GM23338 (cell line): Measurements from ENCODE around the gene COL24A1. TPM values are rescaled to one million over a fixed set of nuclear protein-coding genes. Genes with fewer than 3 reads are reported as not detected.

Experiments used
- ATAC-seq: fragments of 200-7000 bp; cut with Tn5 transposase; 3 replicates; pipeline ENCODE4 v1.9.1; 2020
- DNase-seq: peaks from one replicate; pipeline ENCODE4 v3.0.0-alpha.2; 2015; ENCODE audit warnings: low spot score
- H2AFZ ChIP-seq: fragments of 200-600 bp; sonication (generic); 2 replicates; pipeline ENCODE4 v1.8.0; 2016; ENCODE audit warnings: antibody characterized with exemption, mild to moderate bottlenecking, moderate library complexity
- H3F3A ChIP-seq: fragments of 200-600 bp; sonication (generic); replicated peaks from 2 replicates; pipeline ENCODE4 v1.8.0; 2017; ENCODE audit warnings: antibody characterized with exemption, mixed run types, low read depth
- H3K27ac ChIP-seq: fragments of 200-600 bp; sonication (generic); 2 replicates; pipeline ENCODE4 v1.6.1; 2016; ENCODE audit warnings: low read depth
- H3K27me3 ChIP-seq: fragments of 200-600 bp; sonication (generic); 2 replicates; pipeline ENCODE4 v1.8.0; 2016; ENCODE audit warnings: mild to moderate bottlenecking, mixed run types, moderate library complexity; ENCODE audit not compliant: insufficient read depth
- H3K36me3 ChIP-seq: fragments of 200-600 bp; sonication (generic); 2 replicates; pipeline ENCODE4 v1.8.0; 2016; ENCODE audit warnings: mild to moderate bottlenecking; ENCODE audit not compliant: insufficient read depth
- H3K4me1 ChIP-seq: fragments of 200-600 bp; sonication (generic); 2 replicates; pipeline ENCODE4 v1.8.0; 2016; ENCODE audit warnings: mild to moderate bottlenecking, moderate library complexity; ENCODE audit not compliant: insufficient read depth
- H3K4me2 ChIP-seq: fragments of 200-600 bp; sonication (generic); 2 replicates; pipeline ENCODE4 v1.7.1; 2017; ENCODE audit warnings: mixed run types
- H3K4me3 ChIP-seq: fragments of 200-600 bp; sonication (generic); 2 replicates; pipeline ENCODE4 v1.6.1; 2016; ENCODE audit warnings: mixed run types
- H3K79me2 ChIP-seq: fragments of 200-600 bp; sonication (generic); replicated peaks from 2 replicates; pipeline ENCODE4 v1.8.0; 2017; ENCODE audit warnings: mild to moderate bottlenecking; ENCODE audit not compliant: insufficient read depth
- H3K9me2 ChIP-seq: fragments of 200-600 bp; sonication (generic); 2 replicates; pipeline ENCODE4 v1.8.0; 2017; ENCODE audit not compliant: insufficient read depth
- H4K20me1 ChIP-seq: fragments of 200-600 bp; sonication (generic); replicated peaks from 2 replicates; pipeline ENCODE4 v1.8.0; 2017; ENCODE audit warnings: mild to moderate bottlenecking; ENCODE audit not compliant: insufficient read depth
- H3K27ac Mint-ChIP-seq: 2 replicates; pipeline ENCODE4 v1.8.0; 2020; ENCODE audit warnings: inconsistent platforms, mild to moderate bottlenecking, moderate library complexity, mixed read lengths
- H3K27me3 Mint-ChIP-seq: 3 replicates; pipeline ENCODE4 v1.8.0; 2022; ENCODE audit warnings: low read depth, mild to moderate bottlenecking, moderate library complexity, mixed read lengths, inconsistent platforms; ENCODE audit not compliant: insufficient read depth, poor library complexity
- H3K36me3 Mint-ChIP-seq: 3 replicates; pipeline ENCODE4 v1.8.0; 2021; ENCODE audit warnings: low read depth, mild to moderate bottlenecking, inconsistent platforms, moderate library complexity, mixed read lengths
- H3K4me1 Mint-ChIP-seq: 3 replicates; pipeline ENCODE4 v1.8.0; 2020; ENCODE audit warnings: mild to moderate bottlenecking, inconsistent platforms, mixed read lengths
- H3K4me3 Mint-ChIP-seq: 3 replicates; pipeline ENCODE4 v1.8.0; 2021; ENCODE audit warnings: moderate library complexity, mild to moderate bottlenecking, inconsistent platforms, mixed read lengths
- H3K9me3 Mint-ChIP-seq: 3 replicates; pipeline ENCODE4 v1.8.0; 2020; ENCODE audit warnings: moderate library complexity, mild to moderate bottlenecking, inconsistent platforms, mixed read lengths
- CREB1 ChIP-seq: fragments of 250-450 bp; sonication (Bioruptor Pico); IDR thresholded peaks from 2 replicates; pipeline ENCODE4 v1.5.0; 2020; ENCODE audit warnings: low read depth, mild to moderate bottlenecking, moderate library complexity
- CTCF ChIP-seq, 2 experiments: fragments of 200-600 bp in 1 of 2; sonication (generic) in 1 of 2; conservative IDR thresholded peaks; 2 replicates each; pipeline versions ENCODE4 v1.5.1 to v1.6.1; 2016 to 2017; ENCODE audit warnings: antibody characterized with exemption in 2 of 2, low read depth in 2 of 2, mild to moderate bottlenecking in 2 of 2, moderate library complexity in 1 of 2
- EZH2 ChIP-seq: fragments of 200-600 bp; sonication (generic); IDR thresholded peaks from one replicate; pipeline ENCODE4 v1.8.0; 2017; ENCODE audit warnings: antibody characterized with exemption, mild to moderate bottlenecking, low read depth; ENCODE audit not compliant: unreplicated experiment
- EZH2phosphoT487 ChIP-seq: fragments of 200-600 bp; sonication (generic); IDR thresholded peaks from one replicate; pipeline ENCODE4 v1.8.1; 2018; ENCODE audit warnings: antibody characterized with exemption; ENCODE audit not compliant: unreplicated experiment
- POLR2AphosphoS5 ChIP-seq: IDR thresholded peaks from 2 replicates; pipeline ENCODE4 v1.6.1; 2016; ENCODE audit warnings: antibody characterized with exemption, low read depth
- REST ChIP-seq: IDR thresholded peaks from one replicate; pipeline ENCODE4 v1.6.1; 2018; ENCODE audit warnings: antibody characterized with exemption; ENCODE audit not compliant: unreplicated experiment
- STAT1 ChIP-seq: IDR thresholded peaks from one replicate; pipeline ENCODE4 v1.6.1; 2016; ENCODE audit warnings: antibody characterized with exemption; ENCODE audit not compliant: unreplicated experiment
- polyA plus RNA-seq: library from polyadenylated mRNA; unstranded; fragments of >200 nt; fragmentation: Nextera tagmentation; extraction: Ambion mirVana; gene quantifications from 2 replicates; pipeline ENCODE4 v1.2.1, GENCODE V29; 2016
- total RNA-seq: library from RNA; depleted of rRNA; stranded (reverse); fragments of >200 nt; shearing (Covaris generic); gene quantifications from 2 replicates; pipeline ENCODE4 v1.2.3, GENCODE V29; 2014

The COL24A1 gene
- total and polyA plus RNA-seq, 2 experiments from 2014 or later: 1.2 to 2.1 TPM

- no peak for TF ChIP-seq EZH2phosphoT487
- TF ChIP-seq REST: no peak
- TF ChIP-seq EZH2: no peak
- TF ChIP-seq POLR2AphosphoS5: no peak
- no peak for TF ChIP-seq STAT1
Observed at GRCh38 chr1:86064899-86065298, 91.7 kb downstream of the COL24A1 start (continued).

- DNase-seq (no peak), ATAC-seq (no peak)
- Mint-ChIP-seq H3K9me3 (no peaks in the 10 kb centered on the region; the same call in 2 of the 3 replicates), H3K36me3 (no peaks in the 10 kb centered on the region), H3K27me3 (no peaks in the 10 kb centered on the region), H3K4me1 (peaks cover 12% of the 10 kb centered on the region; the same call in 2 of the 3 replicates), H3K27ac (no peak overlapping the region), H3K4me3 (no peak overlapping the region)
- Histone ChIP-seq H3K79me2 (no peaks in the 10 kb centered on the region), H3K4me2 (no peak overlapping the region), H4K20me1 (no peaks in the 10 kb centered on the region), H3F3A (no peaks in the 10 kb centered on the region), H3K36me3 (no peaks in the 10 kb centered on the region), H3K27ac (no peak overlapping the region), H3K27me3 (no peaks in the 10 kb centered on the region), H3K4me3 (no peak overlapping the region), H2AFZ (no peak overlapping the region), H3K4me1 (peaks cover 22% of the 10 kb centered on the region), H3K9me2 (no peaks in the 10 kb centered on the region)
- TF ChIP-seq REST (no peak), CTCF (conservative IDR thresholded peaks at IDR 0.05; ENCODE audit: low read depth in 2 of 2) (no peak), EZH2phosphoT487 (no peak), CREB1 (CRISPR knock-in tag) (no peak), POLR2AphosphoS5 (no peak), STAT1 (no peak)
Observed at GRCh38 chr1:86063721-86064120, 92.9 kb downstream of the COL24A1 start.
